GM12878 (cell line): ENCODE data around the gene AJUBA. TPM values are rescaled to one million over a fixed set of nuclear protein-coding genes. Genes with fewer than 3 reads are reported as not detected.

ENCODE experiments used
- ATF3 ChIP-seq: IDR thresholded peaks from 2 replicates; pipeline ENCODE4 v1.6.1; 2011; ENCODE audit warnings: low read depth, mild to moderate bottlenecking, low read length, moderate library complexity, borderline replicate concordance; ENCODE audit errors: extremely low read depth
- ESRRA ChIP-seq: IDR thresholded peaks from 2 replicates; pipeline ENCODE4 v1.6.1; 2012; ENCODE audit warnings: mild to moderate bottlenecking, low read length, improper control_type of control experiment
- FOXK2 ChIP-seq: fragments of 450-650 bp; IDR thresholded peaks from 2 replicates; pipeline ENCODE4 v1.6.1; 2017; ENCODE audit warnings: mild to moderate bottlenecking, moderate library complexity
- MXI1 ChIP-seq: fragments of 150-350 bp; IDR thresholded peaks from 2 replicates; pipeline ENCODE4 v1.6.1; 2011; ENCODE audit warnings: low read depth, mild to moderate bottlenecking, inconsistent platforms, low read length, improper control_type of control experiment
- RAD51 ChIP-seq: fragments of 450-650 bp; IDR thresholded peaks from 2 replicates; pipeline ENCODE4 v1.6.1; 2016; ENCODE audit warnings: moderate library complexity, mild to moderate bottlenecking, inconsistent platforms
- RBBP5 ChIP-seq: fragments of 200-600 bp; sonication (generic); conservative IDR thresholded peaks from 2 replicates; pipeline ENCODE4 v1.6.1; 2016
- RELA ChIP-seq: fragments of 450-650 bp; IDR thresholded peaks from 2 replicates; pipeline ENCODE4 v1.8.0; 2014; ENCODE audit warnings: borderline replicate concordance; ENCODE audit not compliant: partially characterized antibody
- REST ChIP-seq: IDR thresholded peaks from 2 replicates; pipeline ENCODE4 v1.6.1; 2012; ENCODE audit warnings: mild to moderate bottlenecking, low read depth, low read length
- SIN3A ChIP-seq: IDR thresholded peaks from 2 replicates; pipeline ENCODE4 v1.6.1; 2012; ENCODE audit warnings: low read depth, low read length, improper control_type of control experiment
- SIX5 ChIP-seq: IDR thresholded peaks from 2 replicates; pipeline ENCODE4 v1.6.1; 2011; ENCODE audit warnings: mild to moderate bottlenecking, low read depth, low read length, moderate library complexity; ENCODE audit not compliant: severe bottlenecking
- SREBF1 ChIP-seq: IDR thresholded peaks from 2 replicates; pipeline ENCODE4 v1.6.1; 2012; ENCODE audit warnings: mild to moderate bottlenecking, low read length
- TCF3 ChIP-seq: IDR thresholded peaks from 2 replicates; pipeline ENCODE4 v1.6.1; 2012; ENCODE audit warnings: low read depth, mild to moderate bottlenecking, low read length, borderline replicate concordance; ENCODE audit not compliant: insufficient read depth
- USF1 ChIP-seq: IDR thresholded peaks from 2 replicates; pipeline ENCODE4 v1.6.1; 2011; ENCODE audit warnings: borderline replicate concordance, low read depth, mild to moderate bottlenecking, moderate library complexity, mixed read lengths, low read length; ENCODE audit not compliant: insufficient read depth; ENCODE audit errors: extremely low read length
- ZBTB40 ChIP-seq: fragments of 450-650 bp; IDR thresholded peaks from 2 replicates; pipeline ENCODE4 v1.6.1; 2016; ENCODE audit warnings: mild to moderate bottlenecking, moderate library complexity, borderline replicate concordance
- ZNF687 ChIP-seq: fragments of 450-650 bp; IDR thresholded peaks from 2 replicates; pipeline ENCODE4 v1.6.1; 2017; ENCODE audit warnings: mild to moderate bottlenecking, moderate library complexity
- ZZZ3 ChIP-seq: IDR thresholded peaks from 2 replicates; pipeline ENCODE4 v1.6.1; 2011; ENCODE audit warnings: low read depth; ENCODE audit not compliant: control insufficient read depth, insufficient read length
- polyA plus RNA-seq, 11 experiments: library from polyadenylated mRNA; depleted of rRNA in 4 of 11; unstranded in 6 of 11; stranded (reverse) in 5 of 11; fragments of >200 nt; fragmentation: Nextera tagmentation in 4 of 11; fragmentation: Illumina TruSeq in 1 of 11; extraction: Ambion mirVana in 4 of 11; extraction: Trizol in 1 of 11; gene quantifications; 1 replicate in 1 of 11; 2 replicates in 10 of 11; pipeline versions ENCODE4 v1.2.1 to v1.2.3, GENCODE V29; 2011 to 2016; ENCODE audit warnings: inconsistent platforms in 2 of 11, missing spikeins in 2 of 11, low read depth in 1 of 11
- total RNA-seq, 4 experiments: library from RNA; depleted of rRNA in 3 of 4; stranded (reverse); fragments of >200 nt in 3 of 4; fragmentation: Illumina TruSeq in 1 of 4; extraction: Trizol in 1 of 4; gene quantifications; 2 replicates each; pipeline versions ENCODE4 v1.2.1 to v1.2.3, GENCODE V29; 2013 to 2021

The AJUBA gene
- total and polyA plus RNA-seq, 10 of the 15 experiments (the other 5 are each of a cell fraction or from before 2014, with no cell fraction given), result 0.03 to 18.1 (median 0.36) TPM; not detected in 1

- TF ChIP-seq REST (no peak), MXI1 (peak; percentile 57; the same call in 1 of the 2 replicates), RELA (no peak), FOXK2 (peak; percentile 39; the same call in 1 of the 2 replicates), RBBP5 (no peak), SIX5 (no peak), ATF3 (no peak), TCF3 (no peak), USF1 (no peak), ZZZ3 (no peak), ESRRA (no peak), SIN3A (no peak; the same call in 1 of the 2 replicates), ZNF687 (no peak), SREBF1 (no peak), ZBTB40 (no peak), RAD51 (no peak)
Observed at GRCh38 chr14:22982477-22983245, at the start of gene AJUBA (continued).
